DMS53 (cell line): Measurements from ENCODE around the gene UBE4B.

Experiments used
- DNase-seq: peaks from one replicate; lab custom pipeline; 2025; lab: John Stamatoyannopoulos, UW

Gene UBE4B

GRCh38 chr1:10033359-10033845 lies 644 bp downstream of the UBE4B start:
- peak; percentile 69 for DNase-seq

GRCh38 chr1:10042746-10043145 lies 10.0 kb downstream of the UBE4B start:
- DNase-seq, result no peak

- no peak for DNase-seq
Measured at GRCh38 chr1:10045480-10046355, 13.0 kb downstream of the UBE4B start.

- no peak for DNase-seq
Measured at GRCh38 chr1:10046356-10047085, 13.8 kb downstream of the UBE4B start.

GRCh38 chr1:10048601-10049000 lies 15.8 kb downstream of the UBE4B start:
- no peak for DNase-seq

- DNase-seq, result no peak
Measured at GRCh38 chr1:10050611-10051010, 17.9 kb downstream of the UBE4B start.

GRCh38 chr1:10051656-10052055 lies 18.9 kb downstream of the UBE4B start:
- no peak for DNase-seq

GRCh38 chr1:10052347-10052746 lies 19.6 kb downstream of the UBE4B start:
- DNase-seq, result no peak

- DNase-seq, result no peak
Measured at GRCh38 chr1:10054465-10054864, 21.7 kb downstream of the UBE4B start.

- DNase-seq, result peak; percentile 87
Measured at GRCh38 chr1:10056599-10056987, 23.8 kb downstream of the UBE4B start.

GRCh38 chr1:10057343-10057742 lies 24.6 kb downstream of the UBE4B start:
- DNase-seq, result peak; percentile 50

GRCh38 chr1:10057796-10058195 lies 25.0 kb downstream of the UBE4B start:
- DNase-seq, result no peak

GRCh38 chr1:10059342-10059718 lies 26.6 kb downstream of the UBE4B start:
- DNase-seq, result no peak

GRCh38 chr1:10060311-10061100 lies 27.7 kb downstream of the UBE4B start:
- DNase-seq, result no peak

GRCh38 chr1:10061276-10061675 lies 28.5 kb downstream of the UBE4B start:
- DNase-seq, result no peak

- no peak for DNase-seq
Measured at GRCh38 chr1:10063878-10064277, 31.1 kb downstream of the UBE4B start.

GRCh38 chr1:10064416-10065343 lies 31.9 kb downstream of the UBE4B start:
- DNase-seq, result no peak

GRCh38 chr1:10065344-10065685 lies 32.6 kb downstream of the UBE4B start:
- DNase-seq, result no peak

GRCh38 chr1:10065760-10066159 lies 33.0 kb downstream of the UBE4B start:
- DNase-seq, result no peak

- DNase-seq, result no peak
Measured at GRCh38 chr1:10068605-10069294, 36.0 kb downstream of the UBE4B start.

- no peak for DNase-seq
Measured at GRCh38 chr1:10070206-10070605, 37.4 kb downstream of the UBE4B start.
